Colon (tissue), 2 donors: ENCODE measurements around the gene RALGAPA1.
"Not testable (repeated sequence)": the region's sequence is repeated elsewhere in the genome, so short reads cannot be mapped to it uniquely, and the experiment has no call there.

ENCODE experiments used
- FAIRE-seq: peaks from 2 replicates; lab custom pipeline; 2012; peaks lifted over from hg19 to GRCh38; lab: Jason Lieb, UNC
- donor health status: control.
- donor health status: control.

RALGAPA1 gene

GRCh38 chr14:35821564-35822411, 12.7 kb upstream of the RALGAPA1 start:
- FAIRE-seq = no peak

GRCh38 chr14:35819591-35820540, 10.8 kb upstream of the RALGAPA1 start:
- FAIRE-seq = no peak

GRCh38 chr14:35818346-35819115, 9.4 kb upstream of the RALGAPA1 start:
- no peak for FAIRE-seq

DNA sequence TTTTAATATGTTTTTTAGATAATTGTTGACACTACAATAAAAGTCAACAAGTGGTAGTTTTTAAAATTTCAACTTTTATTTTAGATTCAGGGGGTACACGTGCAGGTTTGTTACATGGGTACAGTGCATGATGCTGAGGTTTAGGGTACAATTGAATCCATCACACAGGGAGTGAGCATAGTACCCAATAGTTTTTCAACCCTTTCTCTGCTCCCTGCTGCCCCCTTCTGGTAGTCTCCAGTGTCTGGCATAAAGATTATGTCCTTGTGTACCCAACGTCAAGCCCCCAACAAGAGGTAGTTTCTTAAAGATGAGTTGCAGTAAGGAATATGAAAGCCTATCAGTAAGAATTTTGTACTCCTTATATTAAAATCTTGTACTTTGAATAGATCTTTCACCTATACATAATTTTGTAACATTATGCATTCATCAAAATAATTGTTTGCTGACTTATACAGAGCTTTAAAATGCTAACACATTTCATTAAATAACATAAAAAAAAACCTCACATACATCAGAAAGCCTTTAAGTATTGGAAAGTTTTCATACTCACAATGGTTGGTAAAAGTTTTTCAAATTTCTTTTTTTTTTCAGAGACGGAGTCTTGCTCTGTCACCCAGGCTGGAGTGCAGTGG, 5.4 kb upstream of the RALGAPA1 start:
- no peak for FAIRE-seq

- no peak for FAIRE-seq
These were observed 1.9 kb upstream of the RALGAPA1 start for GRCh38 chr14:35810963-35811362.

DNA sequence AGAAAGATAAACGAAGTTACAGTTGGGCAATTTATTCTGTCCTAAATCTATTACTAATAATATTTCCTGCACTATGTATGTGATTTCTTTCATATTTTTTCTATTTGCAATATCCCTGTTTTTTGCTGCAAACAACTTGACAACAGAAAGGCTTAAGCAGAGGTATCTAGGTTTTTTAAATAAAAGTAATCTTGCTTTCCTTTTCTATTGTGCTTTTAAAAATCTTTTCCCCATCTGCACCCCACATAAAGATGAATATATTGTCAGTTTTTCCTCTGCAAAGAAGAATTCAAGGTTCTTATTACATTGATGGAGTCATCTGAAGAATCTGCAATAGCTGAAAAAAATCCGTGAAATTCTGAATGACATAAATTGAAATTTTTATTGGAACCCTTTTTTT, 502 bp upstream of the RALGAPA1 start:
- no peak for FAIRE-seq

DNA sequence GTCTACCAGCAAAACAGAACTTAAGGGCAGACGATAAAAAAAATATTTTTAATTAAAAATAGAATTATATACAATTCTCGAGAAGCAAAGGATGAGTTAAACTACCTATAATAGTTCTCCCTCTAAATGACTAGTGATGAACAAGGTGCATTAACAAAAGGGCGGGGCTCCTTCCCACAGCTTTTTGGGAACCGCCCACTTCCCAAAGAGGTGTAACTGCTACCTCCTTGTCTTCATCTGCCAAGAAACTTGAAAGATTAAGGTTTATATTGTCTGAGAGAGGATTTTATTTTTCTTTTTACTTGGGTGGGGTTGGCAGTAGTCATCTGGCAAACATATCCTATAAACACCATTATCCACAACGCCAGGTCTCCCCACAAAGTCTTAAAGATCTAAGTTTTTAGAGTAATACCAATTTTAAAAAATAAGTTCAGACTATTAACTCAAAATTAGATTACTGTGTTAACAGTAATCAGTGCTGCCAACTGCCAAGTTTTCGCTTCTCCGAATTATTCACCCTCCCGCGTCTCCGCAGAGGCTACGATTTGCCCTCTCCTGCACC, 938 bp downstream of the RALGAPA1 start:
- no peak for FAIRE-seq

GRCh38 chr14:35807131-35807961, 1.7 kb downstream of the RALGAPA1 start:
- FAIRE-seq = no peak

DNA sequence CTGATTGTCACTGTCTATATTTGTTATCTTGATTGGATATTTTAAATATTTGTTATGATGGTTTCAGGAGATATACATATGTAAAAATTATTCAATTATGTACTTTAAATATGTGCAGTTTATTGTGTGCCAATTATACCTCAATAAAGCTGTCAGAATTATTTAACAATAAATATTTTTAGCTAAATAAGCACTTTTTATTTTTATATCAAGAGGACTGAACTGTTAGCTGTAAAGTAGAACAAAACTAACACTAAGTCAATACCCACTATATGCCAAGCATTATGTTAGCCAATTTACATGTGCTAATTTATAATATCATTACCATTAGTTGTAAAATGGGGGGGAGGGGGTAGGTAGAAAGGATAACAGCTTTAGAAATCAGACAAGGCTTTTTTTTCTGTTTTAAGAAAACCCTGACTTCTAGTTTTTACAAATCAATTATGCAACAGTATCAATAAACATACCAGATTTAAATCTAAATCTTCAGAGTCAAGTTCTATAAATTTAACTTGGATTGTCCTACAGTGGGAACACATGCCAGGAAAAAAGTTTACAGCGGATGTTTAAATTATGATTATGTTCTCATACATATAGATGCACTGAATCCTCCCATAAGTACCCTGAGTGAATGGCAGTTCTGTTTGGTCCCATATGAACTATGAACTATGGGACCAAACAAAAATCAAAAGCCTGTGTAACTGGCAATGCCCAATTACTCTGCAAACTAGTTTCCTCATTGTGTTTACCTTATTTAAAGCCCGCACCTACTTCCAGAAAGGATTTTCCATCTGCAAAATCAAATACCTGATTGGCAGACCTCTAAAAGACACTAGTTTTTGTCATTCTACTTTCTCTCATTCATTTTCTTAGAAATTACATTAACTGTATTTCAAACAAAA, 2.8 kb downstream of the RALGAPA1 start:
- no peak for FAIRE-seq

DNA sequence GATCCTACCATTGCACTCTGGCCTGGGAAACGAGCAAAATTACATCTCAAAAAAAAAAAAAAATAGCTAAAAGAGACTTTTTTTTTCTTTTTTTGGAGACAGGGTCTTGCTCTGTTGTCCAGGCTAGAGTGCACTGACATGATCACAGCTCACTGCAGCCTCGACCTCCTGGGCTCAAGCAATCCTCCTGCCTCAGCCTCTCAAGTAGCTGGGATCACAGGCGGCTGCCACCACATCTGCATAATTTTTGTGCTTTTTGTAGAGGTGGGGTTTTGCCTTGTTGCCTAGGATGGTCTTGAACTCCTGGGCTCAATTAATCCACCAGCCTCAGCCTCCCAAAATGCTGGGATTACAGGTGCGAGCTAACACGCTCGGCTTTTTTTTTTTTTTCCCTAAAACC, 11.3 kb downstream of the RALGAPA1 start:
- FAIRE-seq = no peak

GRCh38 chr14:35789651-35790050, 19.4 kb downstream of the RALGAPA1 start:
- no peak for FAIRE-seq

DNA sequence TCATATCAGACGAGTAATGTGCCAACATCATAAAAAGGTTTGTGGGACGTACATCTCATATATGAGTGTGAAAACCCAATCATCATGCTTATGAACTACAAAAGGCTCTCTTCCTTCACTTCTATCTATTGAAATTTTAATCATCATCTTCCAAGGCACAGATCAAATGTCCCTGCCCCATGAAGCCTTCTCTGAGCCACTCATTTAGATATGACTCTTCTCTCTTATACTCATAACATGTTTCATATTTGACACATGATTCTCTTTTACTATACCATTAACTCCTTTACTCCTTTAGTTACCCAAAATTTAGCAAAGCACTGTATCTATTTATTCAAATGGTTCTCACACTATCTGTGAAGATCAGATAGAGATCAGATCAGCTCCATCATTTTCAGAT, 22.2 kb downstream of the RALGAPA1 start:
- FAIRE-seq = no peak

GRCh38 chr14:35783699-35784098, 25.4 kb downstream of the RALGAPA1 start:
- FAIRE-seq = no peak

DNA sequence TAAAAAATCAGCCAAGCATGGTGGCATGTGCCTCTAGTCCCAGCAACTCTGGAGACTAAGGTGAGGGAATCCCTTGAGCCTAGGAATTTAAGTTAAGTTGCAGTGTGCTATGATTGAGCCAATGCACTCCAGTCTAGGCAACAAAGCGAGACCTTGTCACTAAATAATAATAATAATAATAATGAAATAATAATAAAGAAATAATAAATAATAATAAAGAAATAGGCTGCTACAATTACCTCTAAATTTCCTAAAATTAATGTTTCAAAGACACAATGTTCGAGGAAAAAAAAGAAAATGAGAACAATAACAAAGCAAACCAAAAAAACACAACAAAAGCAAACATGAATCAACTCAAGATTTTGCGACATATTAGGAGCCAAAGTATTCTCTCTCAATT, 29.7 kb downstream of the RALGAPA1 start:
- FAIRE-seq = no peak

DNA sequence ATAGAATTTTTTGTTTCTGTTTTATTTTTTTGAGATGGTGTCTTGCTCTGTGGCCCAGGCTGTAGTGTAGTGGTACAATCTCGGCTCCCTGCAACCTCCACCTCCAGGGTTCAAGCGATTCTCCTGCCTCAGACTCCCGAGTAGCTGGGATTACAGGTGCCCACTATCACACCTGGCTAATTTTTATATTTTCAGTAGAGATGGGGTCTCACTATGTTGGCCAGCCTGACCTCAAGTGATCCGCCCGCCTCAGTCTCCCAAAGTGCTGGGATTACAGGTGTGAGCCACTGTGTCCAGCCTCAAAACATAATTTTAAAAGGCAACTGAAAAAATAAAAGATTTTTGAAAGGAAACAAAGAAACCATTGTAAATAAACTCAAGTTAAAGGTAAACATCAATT, 31.5 kb downstream of the RALGAPA1 start:
- FAIRE-seq = not testable (repeated sequence)

- FAIRE-seq = peak; percentile 21
These were observed 32.3 kb downstream of the RALGAPA1 start for GRCh38 chr14:35776823-35777222.

GRCh38 chr14:35776085-35776484, 33.0 kb downstream of the RALGAPA1 start:
- FAIRE-seq = not testable (repeated sequence)

DNA sequence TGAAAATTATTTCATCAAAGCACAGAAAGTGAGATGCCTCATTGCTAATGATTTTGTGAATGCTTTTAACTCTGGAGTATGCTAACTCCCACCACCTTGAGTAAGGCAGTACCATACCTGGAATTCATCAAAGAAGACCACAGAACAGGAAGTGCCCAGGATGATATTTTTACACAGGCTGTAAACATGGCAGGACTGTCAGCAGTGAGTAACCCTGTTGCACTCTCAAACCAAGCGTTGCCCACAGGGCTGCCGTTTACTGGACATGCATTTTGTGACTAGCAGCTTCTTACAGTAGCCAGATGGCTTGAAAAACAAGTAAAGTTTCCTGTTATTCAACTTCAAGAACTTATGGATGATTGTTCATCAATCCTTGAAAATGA, 42.4 kb downstream of the RALGAPA1 start:
- no peak for FAIRE-seq

DNA sequence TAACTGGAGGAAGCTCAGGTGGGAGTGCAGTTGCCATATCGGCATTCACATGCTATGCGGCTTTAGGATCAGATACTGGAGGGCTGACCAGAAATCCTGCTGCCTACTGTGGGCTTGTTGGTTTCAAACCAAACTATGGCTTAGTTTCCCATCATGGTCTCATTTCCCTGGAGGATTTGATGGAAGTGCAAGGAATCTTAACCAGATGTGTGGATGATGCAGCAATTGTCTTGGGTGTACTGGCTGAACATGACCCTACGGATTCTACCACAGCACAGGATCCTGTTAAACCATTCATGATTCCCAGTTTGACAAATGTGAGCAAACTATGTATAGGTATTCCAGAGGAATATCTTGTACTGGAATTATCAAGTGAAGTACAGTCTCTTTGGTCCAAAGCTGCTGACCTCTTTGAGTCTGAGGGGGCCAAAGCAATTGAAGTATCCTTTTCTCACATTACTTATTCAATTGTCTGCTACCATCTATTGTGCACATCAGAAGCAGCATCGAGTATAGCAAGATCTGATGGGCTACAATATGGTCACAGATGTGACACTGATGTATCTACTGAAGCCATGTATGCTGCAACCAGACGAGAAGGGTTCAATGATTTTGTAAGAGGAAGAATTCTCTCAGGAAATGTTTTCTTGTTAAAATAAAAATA, 42.9 kb downstream of the RALGAPA1 start:
- no peak for FAIRE-seq
